Measurements from ENCODE around the gene PIGQ. TPM values are rescaled to one million over a fixed set of nuclear protein-coding genes. Genes with fewer than 3 reads are reported as not detected.

PIGQ gene
- total RNA-seq, 1 experiment from 2014 or later, result 83.5 TPM

- ATAC-seq (0 out of 2 replicates have a peak, but pooled peaks have one; percentile 12), DNase-seq (ENCODE audit: low read depth, low spot score) (no peak)
- H3K27ac ChIP-seq (ENCODE audit: low read length), result no peak overlapping the region
- intact Hi-C loops (cut with micrococcal nuclease; ENCODE audit: unreplicated experiment), result no loop called here
- in situ Hi-C loops (cut with HindIII; ENCODE audit: low pct_unique_long_range_greater_than_20kb, low sequenced_read_pairs), result no loop called here
- H3K27me3 ChIP-seq (ENCODE audit: control insufficient read depth, insufficient read depth, low read length), result no peaks in the 10 kb centered on the region
- H3K4me3 ChIP-seq (ENCODE audit: low read depth in 2 of 2, low read length in 2 of 2), result no peak overlapping the region
- no peaks in the 10 kb centered on the region for H3K36me3 ChIP-seq (ENCODE audit: control insufficient read depth, insufficient read depth, low read length)
- H3K9me3 ChIP-seq (ENCODE audit: control insufficient read depth, insufficient read depth, low read depth, low read length), result no peaks in the 10 kb centered on the region
- POLR2A ChIA-PET, result no interaction called here
- CTCF ChIA-PET, result no interaction called here
- peaks cover 27% of the 10 kb centered on the region for H3K4me1 ChIP-seq (ENCODE audit: control insufficient read depth, insufficient read depth, low read length)
- TF ChIP-seq TCF7L2 (IDR thresholded peaks at IDR 0.05; ENCODE audit: low read depth, low read length) (no peak), POLR2AphosphoS5 (IDR thresholded peaks at IDR 0.05; ENCODE audit: low read depth, low read length) (no peak), REST (IDR thresholded peaks at IDR 0.05; ENCODE audit: insufficient read depth in 1 of 2, low read depth in 2 of 2, low read length in 1 of 2) (no peak), CTCF (IDR thresholded peaks at IDR 0.05) (no peak), SIN3A (IDR thresholded peaks at IDR 0.05; ENCODE audit: borderline replicate concordance, insufficient read depth, low read depth, low read length) (no peak)
- TSS peak; percentile 48 for BruUV-seq (replicated peaks)
These were observed 13.7 kb downstream of the PIGQ start for GRCh38 chr16:583470-583814.

- Histone ChIP-seq H3K36me3 (ENCODE audit: control insufficient read depth, insufficient read depth, low read length) (no peaks in the 10 kb centered on the region), H3K9me3 (ENCODE audit: control insufficient read depth, insufficient read depth, low read depth, low read length) (no peaks in the 10 kb centered on the region), H3K27me3 (ENCODE audit: control insufficient read depth, insufficient read depth, low read length) (no peaks in the 10 kb centered on the region), H3K27ac (ENCODE audit: low read length) (no peak overlapping the region), H3K4me3 (ENCODE audit: low read depth in 2 of 2, low read length in 2 of 2) (no peak overlapping the region), H3K4me1 (ENCODE audit: control insufficient read depth, insufficient read depth, low read length) (peaks cover 27% of the 10 kb centered on the region)
- no peak for DNase-seq (ENCODE audit: low read depth, low spot score)
- ATAC-seq, result peak; percentile 22; the same call in 1 of the 2 replicates
- intact Hi-C loops (cut with micrococcal nuclease; ENCODE audit: unreplicated experiment), result no loop called here
- CTCF ChIA-PET, result no interaction called here
- TF ChIP-seq CTCF (IDR thresholded peaks at IDR 0.05) (no peak), POLR2AphosphoS5 (IDR thresholded peaks at IDR 0.05; ENCODE audit: low read depth, low read length) (0 out of 2 replicates have a peak, but pooled peaks have one; percentile 18), REST (IDR thresholded peaks at IDR 0.05; ENCODE audit: insufficient read depth in 1 of 2, low read depth in 2 of 2, low read length in 1 of 2) (0 out of 4 replicates have a peak, but pooled peaks of 1 of the 2 experiments have one; percentile 31)
- no TSS peak for BruUV-seq (replicated peaks)
- in situ Hi-C loops (cut with HindIII; ENCODE audit: low pct_unique_long_range_greater_than_20kb, low sequenced_read_pairs), result no loop called here
- POLR2A ChIA-PET, result interaction anchor here (0.8 kb wide), 1 partner anchor 54 kb away, joined by 3 read pairs; no protein-coding TSS in a partner anchor
These were observed 14.2 kb downstream of the PIGQ start for GRCh38 chr16:583815-584591.
